ENCODE results near the gene POLDIP2. TPM values are rescaled to one million over a fixed set of nuclear protein-coding genes. Genes with fewer than 3 reads are reported as not detected.

Gene POLDIP2
- total RNA-seq, 1 experiment from 2014 or later, result 105 TPM

DNA sequence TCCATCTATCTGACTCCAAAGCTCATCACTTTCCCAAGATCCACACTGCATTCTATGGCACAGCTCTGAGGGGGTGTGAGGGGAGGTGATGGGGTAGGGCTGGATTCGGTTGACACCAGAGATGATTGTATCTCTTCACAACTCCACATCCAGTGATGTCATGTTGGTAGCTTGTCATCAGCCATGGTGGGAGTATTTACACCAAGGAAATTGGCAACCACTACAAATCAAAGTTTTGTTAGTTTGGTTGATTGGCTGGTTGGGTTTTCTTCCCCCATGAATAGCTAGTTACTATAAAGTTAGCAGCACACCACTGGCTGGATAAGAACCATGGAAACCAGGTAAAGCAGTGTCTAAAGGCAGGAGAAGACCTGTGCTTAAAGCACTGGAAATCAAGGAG, 33.7 kb upstream of the POLDIP2 start:
- H3K9me3 Mint-ChIP-seq (ENCODE audit: unreplicated experiment), result no peaks in the 10 kb centered on the region
- no TSS peak for BruUV-seq (replicated peaks)
- H3K27ac Mint-ChIP-seq (ENCODE audit: low read depth, unreplicated experiment), result no peak overlapping the region
- intact Hi-C loops (cut with micrococcal nuclease), result no loop called here
- POLR2A ChIA-PET, result interaction anchor here (1.9 kb wide), 1 partner anchor 11 kb away, joined by 8 read pairs; no protein-coding TSS in a partner anchor
- TF ChIP-seq, protein P1, sequence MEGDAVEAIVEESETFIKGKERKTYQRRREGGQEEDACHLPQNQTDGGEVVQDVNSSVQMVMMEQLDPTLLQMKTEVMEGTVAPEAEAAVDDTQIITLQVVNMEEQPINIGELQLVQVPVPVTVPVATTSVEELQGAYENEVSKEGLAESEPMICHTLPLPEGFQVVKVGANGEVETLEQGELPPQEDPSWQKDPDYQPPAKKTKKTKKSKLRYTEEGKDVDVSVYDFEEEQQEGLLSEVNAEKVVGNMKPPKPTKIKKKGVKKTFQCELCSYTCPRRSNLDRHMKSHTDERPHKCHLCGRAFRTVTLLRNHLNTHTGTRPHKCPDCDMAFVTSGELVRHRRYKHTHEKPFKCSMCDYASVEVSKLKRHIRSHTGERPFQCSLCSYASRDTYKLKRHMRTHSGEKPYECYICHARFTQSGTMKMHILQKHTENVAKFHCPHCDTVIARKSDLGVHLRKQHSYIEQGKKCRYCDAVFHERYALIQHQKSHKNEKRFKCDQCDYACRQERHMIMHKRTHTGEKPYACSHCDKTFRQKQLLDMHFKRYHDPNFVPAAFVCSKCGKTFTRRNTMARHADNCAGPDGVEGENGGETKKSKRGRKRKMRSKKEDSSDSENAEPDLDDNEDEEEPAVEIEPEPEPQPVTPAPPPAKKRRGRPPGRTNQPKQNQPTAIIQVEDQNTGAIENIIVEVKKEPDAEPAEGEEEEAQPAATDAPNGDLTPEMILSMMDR (IDR thresholded peaks at IDR 0.05; ENCODE audit: unreplicated experiment), result no peak
- H3K36me3 Mint-ChIP-seq (ENCODE audit: insufficient read depth, unreplicated experiment), result peaks cover 12% of the 10 kb centered on the region
- no peak overlapping the region for H3K4me3 Mint-ChIP-seq (ENCODE audit: unreplicated experiment)
- H3K27me3 Mint-ChIP-seq (ENCODE audit: insufficient read depth, unreplicated experiment), result no peaks in the 10 kb centered on the region
- CTCF ChIA-PET, result interaction anchor here (0.7 to 1.5 kb wide), 3 partner anchors 11 to 45 kb away, joined by 3 to 12 read pairs (median 3); no protein-coding TSS in a partner anchor
- peaks cover 12% of the 10 kb centered on the region for H3K4me1 Mint-ChIP-seq (ENCODE audit: insufficient read depth, unreplicated experiment)
- no peak for DNase-seq (ENCODE audit: unreplicated experiment)

DNA sequence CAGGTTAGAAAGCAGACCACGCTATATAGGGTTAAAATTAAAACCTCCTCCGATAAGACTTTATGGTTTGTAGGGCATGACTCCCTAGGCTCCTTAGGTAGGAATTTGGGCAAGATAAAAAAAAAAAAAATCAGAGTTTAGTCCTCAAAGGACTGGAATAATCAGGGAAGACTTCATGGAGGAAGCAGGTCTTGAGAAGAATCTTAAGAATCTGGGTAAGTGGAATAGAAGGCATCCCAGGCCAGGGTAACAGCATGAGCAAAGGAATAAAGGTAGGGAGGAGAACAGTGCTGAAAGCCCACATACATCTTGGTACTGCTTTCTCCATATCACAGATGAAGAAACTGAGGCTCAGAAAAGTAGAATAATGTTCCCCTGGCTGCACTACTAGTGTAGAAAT, 33.2 kb upstream of the POLDIP2 start:
- TF ChIP-seq, protein P1 (IDR thresholded peaks at IDR 0.05; ENCODE audit: unreplicated experiment), result no peak
- H3K36me3 Mint-ChIP-seq (ENCODE audit: insufficient read depth, unreplicated experiment), result peaks cover 12% of the 10 kb centered on the region
- intact Hi-C loops (cut with micrococcal nuclease), result no loop called here
- H3K27me3 Mint-ChIP-seq (ENCODE audit: insufficient read depth, unreplicated experiment), result no peaks in the 10 kb centered on the region
- no peaks in the 10 kb centered on the region for H3K9me3 Mint-ChIP-seq (ENCODE audit: unreplicated experiment)
- no peak overlapping the region for H3K4me3 Mint-ChIP-seq (ENCODE audit: unreplicated experiment)
- peaks cover 12% of the 10 kb centered on the region for H3K4me1 Mint-ChIP-seq (ENCODE audit: insufficient read depth, unreplicated experiment)
- CTCF ChIA-PET, result interaction anchor here (0.7 to 1.4 kb wide), 2 partner anchors 26 to 45 kb away, joined by 3 to 12 read pairs; no protein-coding TSS in a partner anchor
- no peak for DNase-seq (ENCODE audit: unreplicated experiment)
- POLR2A ChIA-PET, result interaction anchor here (1.9 kb wide), 1 partner anchor 10 kb away, joined by 8 read pairs; no protein-coding TSS in a partner anchor
- H3K27ac Mint-ChIP-seq (ENCODE audit: low read depth, unreplicated experiment), result no peak overlapping the region
- no TSS peak for BruUV-seq (replicated peaks)

DNA sequence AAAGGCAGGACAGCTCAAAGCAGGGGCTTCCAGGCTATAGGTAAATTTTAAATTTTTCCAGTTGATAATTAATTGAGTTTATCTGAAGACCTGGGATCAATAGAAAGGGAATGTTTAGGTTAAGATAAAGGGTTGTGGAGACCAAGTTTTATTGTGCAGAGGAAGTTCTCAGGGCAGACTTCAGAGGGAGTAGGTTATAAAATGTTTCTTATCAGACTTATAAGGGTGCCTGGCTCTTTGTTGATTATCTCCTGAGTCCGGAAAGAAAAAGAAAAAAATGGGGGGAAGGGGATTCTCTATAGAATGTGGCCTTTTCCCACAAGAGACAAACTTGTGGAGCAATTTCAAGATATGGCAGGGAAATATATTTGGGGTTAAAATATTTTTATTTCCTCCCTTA, 32.8 kb upstream of the POLDIP2 start:
- Mint-ChIP-seq H3K4me3 (ENCODE audit: unreplicated experiment) (no peak overlapping the region), H3K27ac (ENCODE audit: low read depth, unreplicated experiment) (no peak overlapping the region), H3K4me1 (ENCODE audit: insufficient read depth, unreplicated experiment) (peaks cover 12% of the 10 kb centered on the region), H3K36me3 (ENCODE audit: insufficient read depth, unreplicated experiment) (peaks cover 9% of the 10 kb centered on the region), H3K27me3 (ENCODE audit: insufficient read depth, unreplicated experiment) (no peaks in the 10 kb centered on the region), H3K9me3 (ENCODE audit: unreplicated experiment) (no peaks in the 10 kb centered on the region)
- intact Hi-C loops (cut with micrococcal nuclease), result no loop called here
- DNase-seq (ENCODE audit: unreplicated experiment), result no peak
- no TSS peak for BruUV-seq (replicated peaks)
- TF ChIP-seq, protein P1 (IDR thresholded peaks at IDR 0.05; ENCODE audit: unreplicated experiment), result no peak
- ChIA-PET POLR2A (no interaction called here), CTCF (no interaction called here)

DNA sequence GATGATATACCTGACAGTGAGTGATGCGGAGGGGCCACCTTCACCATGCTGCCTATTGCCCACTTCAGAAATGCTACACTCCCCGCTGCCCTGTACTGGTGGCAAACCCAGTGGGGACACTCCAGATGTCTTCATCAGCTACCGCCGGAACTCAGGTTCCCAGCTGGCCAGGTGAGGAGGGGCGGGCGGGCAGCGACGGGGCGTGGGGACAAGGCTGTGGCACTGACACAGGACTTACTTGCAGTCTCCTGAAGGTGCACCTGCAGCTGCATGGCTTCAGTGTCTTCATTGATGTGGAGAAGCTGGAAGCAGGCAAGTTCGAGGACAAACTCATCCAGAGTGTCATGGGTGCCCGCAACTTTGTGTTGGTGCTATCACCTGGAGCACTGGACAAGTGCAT, 30.8 kb upstream of the POLDIP2 start:
- no peak for DNase-seq (ENCODE audit: unreplicated experiment)
- Mint-ChIP-seq H3K27me3 (ENCODE audit: insufficient read depth, unreplicated experiment) (no peaks in the 10 kb centered on the region), H3K9me3 (ENCODE audit: unreplicated experiment) (no peaks in the 10 kb centered on the region), H3K4me1 (ENCODE audit: insufficient read depth, unreplicated experiment) (no peaks in the 10 kb centered on the region), H3K27ac (ENCODE audit: low read depth, unreplicated experiment) (no peak overlapping the region), H3K36me3 (ENCODE audit: insufficient read depth, unreplicated experiment) (peaks cover 13% of the 10 kb centered on the region), H3K4me3 (ENCODE audit: unreplicated experiment) (no peak overlapping the region)
- CTCF ChIA-PET, result interaction anchor here (0.6 kb wide), 1 partner anchor 156 kb away, joined by 3 read pairs; no protein-coding TSS in a partner anchor
- POLR2A ChIA-PET, result interaction anchor here (0.5 to 1.4 kb wide), 2 partner anchors 17 to 63 kb away, joined by 3 to 4 read pairs; no protein-coding TSS in a partner anchor
- TF ChIP-seq, protein P1 (IDR thresholded peaks at IDR 0.05; ENCODE audit: unreplicated experiment), result no peak
- BruUV-seq (replicated peaks), result no TSS peak
- intact Hi-C loops (cut with micrococcal nuclease), result no loop called here
